GM18498 (cell line): ENCODE data around the gene LMTK2.

Experiments used
- ATAC-seq: cut with Tn5 transposase; IDR thresholded peaks from one replicate; pipeline ENCODE4 v1.9.1; 2021; ENCODE audit warnings: mild to moderate bottlenecking, moderate library complexity; ENCODE audit not compliant: unreplicated experiment

Gene LMTK2

DNA sequence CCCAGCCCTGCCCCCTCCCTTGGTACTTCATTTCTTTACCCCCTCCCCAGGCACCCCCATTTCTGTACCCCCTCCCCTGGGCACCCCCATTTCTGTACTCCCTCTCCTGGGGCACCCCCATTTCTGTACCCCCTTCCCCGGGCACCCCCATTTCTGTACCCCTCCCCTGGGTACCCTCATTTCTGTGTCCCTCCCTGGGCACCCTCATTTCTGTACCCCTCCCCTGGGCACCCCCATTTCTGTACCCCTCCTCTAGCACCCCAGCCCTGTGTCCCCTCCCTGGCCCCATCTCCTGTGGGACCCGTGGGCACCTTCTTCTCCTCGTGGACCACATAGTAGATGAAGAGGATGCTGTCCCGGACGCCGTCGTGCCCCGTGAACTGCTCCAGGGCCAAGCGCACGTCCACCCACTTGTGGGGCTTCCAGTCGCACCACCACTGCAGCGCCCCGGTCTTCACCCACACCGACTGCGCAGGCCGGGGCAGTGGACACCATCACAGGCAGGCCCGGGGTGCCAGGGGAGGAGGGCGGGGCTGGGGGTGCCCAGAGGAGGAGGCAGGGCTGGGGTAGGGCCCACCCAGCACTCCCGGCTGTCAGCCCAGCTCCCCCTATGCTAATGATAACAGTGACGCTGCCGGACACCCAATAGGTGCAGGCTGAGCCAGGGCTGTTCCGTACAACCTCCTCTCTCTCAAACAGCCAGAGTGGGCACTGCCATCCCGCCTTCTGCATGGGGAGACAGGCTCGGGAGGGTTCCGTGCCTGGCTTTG is 125.0 kb downstream of the LMTK2 start:
- no peak for ATAC-seq

DNA sequence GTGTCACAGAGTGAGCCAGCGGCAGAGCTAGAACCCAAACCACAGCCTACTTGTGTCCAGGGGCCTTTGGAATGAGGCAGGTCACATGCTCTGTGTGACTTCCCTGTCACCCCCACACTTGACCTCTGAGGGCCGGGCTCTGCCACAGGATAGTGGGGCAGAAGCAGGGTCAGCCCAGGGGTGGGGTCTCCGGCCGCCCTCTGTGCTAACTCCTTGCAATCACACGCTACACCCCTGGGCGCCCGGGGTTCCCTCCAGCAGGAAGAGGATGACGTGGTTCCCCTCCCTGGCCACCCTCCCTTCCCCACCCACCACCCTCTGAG is 125.6 kb downstream of the LMTK2 start:
- ATAC-seq: no peak

DNA sequence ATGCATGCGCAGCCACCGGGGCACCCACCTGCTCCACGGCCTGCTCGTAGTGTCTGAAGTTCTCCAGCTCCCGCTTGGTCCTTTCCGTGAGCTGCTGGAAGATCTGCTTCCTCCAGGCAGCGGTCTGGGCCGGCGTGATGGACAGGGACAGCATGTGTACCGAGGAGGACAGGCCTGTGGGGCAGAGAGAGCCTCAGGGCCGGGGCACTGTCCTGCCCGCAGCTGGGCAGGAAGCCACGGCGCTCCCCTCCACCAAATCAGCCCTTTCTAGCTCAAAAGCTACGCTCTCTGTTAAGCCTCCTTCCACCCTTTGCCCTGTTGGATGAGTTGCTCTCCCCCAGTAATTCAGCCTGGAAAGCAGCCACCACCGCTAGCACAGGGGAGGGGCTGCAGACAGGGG is 126.1 kb downstream of the LMTK2 start:
- no peak for ATAC-seq

DNA sequence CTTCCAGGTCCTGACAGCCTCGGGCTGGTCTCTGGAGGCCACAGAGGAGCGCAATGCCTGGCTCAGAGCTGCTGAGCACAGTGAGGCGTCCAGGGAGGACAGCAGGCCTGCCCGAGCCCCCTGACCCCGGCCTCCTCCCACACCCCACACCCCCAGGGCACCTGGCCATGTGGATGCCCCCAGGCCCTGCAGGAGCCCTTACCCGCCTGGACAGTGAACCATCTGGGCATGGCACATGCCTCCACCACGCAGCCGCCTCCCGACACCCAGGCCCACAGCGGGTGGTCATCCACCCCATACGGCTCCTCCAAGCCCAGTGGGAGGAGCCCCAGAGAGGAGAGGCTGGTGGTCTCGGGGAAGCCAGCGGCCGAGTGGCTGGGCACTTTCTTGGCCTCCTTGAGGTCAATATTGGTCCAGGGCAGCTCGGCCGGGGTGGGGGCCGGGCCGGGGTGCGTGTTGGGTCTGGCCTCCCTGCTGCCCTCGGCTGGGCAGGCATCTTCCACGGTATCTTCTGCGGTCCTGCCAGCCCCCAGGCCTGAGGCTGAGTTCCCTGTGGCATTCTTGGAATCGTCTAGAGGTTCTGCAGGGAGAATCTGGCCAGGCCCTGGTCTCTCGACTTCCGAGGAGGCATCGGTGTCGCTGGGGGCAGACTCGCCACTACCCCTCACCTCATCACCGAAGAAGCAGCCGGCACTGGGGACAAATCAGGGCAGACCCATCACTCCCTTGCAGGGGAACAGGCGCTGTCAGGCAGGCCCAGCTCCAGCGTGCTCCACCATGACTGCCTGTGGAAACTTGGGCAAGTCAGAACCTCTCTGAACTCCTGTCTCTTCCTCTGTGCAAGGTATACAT is 126.8 kb downstream of the LMTK2 start:
- no peak for ATAC-seq

DNA sequence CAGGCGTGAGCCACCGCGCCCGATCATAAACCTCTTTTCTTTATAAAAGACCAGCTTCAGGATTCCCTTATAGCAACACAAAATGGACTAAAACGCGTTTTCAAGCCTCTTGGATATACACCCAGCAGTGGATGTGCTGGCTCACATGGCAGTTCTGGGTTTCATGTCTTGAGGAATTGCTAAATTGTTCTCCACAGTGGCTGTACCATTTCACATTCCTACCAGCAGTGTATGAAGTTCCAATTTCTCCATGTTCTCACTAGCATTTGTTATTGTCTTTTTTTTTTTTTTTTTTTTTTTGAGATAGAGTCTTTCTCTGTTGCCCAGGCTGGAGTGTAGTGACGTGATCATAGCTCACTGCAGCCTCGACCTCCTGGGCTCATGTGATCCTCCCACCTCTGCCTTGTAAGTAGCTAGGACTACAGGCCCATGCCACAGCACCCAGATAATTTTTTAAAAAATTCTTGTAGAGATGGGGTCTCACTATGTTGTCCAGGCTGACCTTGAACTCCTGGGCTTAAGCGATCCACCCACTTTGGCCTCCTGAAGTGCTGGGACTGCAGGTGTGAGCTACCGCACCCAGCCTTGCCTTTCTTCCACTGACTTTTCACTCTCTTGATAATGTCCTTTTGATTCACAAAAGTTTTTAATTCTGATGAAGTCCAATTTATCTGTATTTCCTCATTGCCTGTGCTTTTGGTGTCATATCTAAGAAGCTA is 127.9 kb downstream of the LMTK2 start:
- ATAC-seq: no peak

DNA sequence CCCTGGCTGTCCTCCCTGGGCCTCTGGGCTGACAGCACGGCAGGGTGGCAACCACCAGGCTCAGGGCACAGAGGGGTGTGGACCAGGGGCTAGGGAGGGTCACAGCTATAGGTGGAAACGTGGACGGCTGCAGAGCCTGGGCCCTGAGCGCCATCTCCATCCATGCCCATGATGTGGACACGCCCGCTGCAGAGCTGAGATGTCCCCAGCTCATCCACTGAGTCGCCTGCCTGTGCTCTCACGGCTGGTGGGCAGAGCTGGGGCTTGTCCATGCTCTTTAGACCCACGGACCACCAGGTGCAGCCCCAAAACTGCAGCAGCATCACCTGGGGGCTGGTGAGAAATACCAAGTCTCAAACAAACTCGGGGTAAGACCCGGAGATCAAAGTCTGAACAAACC is 129.2 kb downstream of the LMTK2 start:
- no peak for ATAC-seq

DNA sequence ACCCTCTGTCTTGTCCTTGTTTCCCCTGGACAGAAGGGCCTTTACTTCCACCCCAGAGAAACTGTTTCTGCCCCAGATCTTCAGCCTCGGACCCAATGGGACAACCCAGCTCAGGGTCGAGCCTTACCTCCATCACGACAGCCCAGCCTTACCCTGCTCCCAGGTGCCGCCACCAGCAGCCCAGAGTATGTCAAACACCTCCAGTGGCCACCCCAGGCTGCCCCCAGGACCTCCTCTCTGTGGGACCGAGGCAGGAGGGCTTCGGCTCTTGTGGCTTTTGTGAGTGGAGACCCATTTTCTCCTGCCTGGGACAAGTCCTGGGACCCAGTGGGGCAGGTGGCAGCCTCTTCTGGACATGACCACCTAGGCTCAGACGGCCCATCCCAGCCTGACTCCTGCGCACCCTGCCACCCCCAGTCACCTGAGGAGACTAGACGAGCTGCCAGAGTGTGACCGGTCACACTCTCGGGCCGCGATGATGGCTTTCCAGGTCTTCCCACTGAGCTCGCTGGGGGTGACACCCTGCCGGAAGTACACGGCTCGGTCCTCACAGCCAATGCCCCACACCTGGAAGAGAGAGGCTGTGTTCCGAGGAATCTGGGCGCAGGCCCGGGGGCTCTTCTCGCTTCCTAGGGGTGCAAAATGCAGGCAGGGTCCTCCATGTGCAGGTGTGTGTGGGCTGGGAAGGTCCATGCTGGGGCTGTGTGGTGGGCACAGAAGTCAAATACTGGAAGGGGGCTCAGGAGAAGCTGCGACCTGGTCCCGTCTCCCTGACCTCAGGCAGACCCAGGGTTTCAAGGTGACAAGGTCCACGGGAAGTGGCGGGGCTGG is 129.9 kb downstream of the LMTK2 start:
- no peak for ATAC-seq

DNA sequence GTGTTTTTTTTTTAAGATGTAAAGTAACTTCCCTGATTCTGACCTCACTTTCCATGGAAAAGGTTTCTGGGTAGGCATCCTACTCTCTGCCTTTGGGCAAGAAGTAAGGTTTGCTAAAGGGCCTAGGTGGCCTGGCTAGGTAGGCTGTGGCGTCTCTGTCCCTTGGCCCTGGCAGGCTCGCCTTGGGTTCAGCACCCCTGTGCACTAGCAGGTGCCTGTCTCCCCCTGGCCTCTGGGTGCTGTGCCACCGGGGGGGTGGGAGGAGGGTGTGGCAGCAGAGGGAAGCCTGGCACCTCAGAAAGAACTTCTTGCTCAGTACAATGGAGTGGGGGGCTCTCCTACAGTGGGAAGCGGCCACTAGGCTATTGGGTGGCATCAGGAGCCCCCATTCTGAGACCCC is 131.4 kb downstream of the LMTK2 start:
- no peak for ATAC-seq

DNA sequence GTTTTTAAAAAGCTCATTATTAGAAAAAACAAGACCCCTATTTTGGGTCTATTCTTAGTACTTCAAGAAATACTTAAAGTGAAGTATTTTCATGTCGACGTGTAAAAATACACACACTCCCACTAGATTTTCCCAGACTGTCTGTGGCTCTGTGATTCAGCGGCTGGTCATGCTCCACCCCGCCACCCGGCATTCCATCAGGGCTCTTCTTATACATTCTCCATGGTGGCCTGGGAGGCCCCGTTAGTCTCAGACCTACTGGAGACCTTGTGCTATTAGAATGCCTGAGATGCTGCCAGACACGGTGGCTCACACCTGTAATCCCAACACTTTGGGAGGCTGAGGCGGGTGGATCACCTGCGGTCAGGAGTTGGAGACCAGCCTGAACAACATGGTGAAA is 132.3 kb downstream of the LMTK2 start:
- ATAC-seq: no peak

DNA sequence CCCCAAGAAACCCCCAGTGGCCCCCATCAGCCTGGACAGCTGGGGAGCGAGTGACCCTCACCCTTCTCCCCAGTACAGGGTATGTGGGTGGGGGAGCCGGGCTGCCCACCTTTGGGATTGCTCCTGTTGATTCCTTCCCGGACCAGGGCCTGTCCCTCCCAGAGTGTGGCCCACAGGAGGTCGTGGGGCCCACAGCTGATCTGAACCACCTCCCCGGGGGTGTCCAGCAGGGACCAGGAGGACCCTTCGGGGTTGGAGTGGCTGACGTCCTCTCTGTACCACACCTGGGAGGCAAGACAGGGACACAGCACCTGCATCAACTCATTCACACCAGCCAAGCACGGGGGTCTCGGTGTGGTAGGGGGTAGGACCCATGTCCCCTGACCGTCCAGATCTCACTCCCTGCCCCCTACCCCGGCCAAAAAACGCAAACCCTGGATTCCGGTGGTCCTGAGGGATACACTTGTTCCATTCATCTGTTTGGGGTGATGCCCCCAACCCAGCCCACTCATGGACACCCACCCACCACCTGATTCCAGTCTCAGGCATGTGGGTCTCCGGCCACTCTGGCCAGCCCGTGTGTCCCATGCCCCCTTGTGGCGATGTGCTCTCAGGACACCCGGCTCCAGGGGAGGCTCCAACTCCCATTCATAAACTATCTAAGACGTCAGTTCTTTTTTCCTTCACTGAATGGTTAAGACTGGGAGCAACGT is 134.5 kb downstream of the LMTK2 start:
- peak; percentile 74 for ATAC-seq

DNA sequence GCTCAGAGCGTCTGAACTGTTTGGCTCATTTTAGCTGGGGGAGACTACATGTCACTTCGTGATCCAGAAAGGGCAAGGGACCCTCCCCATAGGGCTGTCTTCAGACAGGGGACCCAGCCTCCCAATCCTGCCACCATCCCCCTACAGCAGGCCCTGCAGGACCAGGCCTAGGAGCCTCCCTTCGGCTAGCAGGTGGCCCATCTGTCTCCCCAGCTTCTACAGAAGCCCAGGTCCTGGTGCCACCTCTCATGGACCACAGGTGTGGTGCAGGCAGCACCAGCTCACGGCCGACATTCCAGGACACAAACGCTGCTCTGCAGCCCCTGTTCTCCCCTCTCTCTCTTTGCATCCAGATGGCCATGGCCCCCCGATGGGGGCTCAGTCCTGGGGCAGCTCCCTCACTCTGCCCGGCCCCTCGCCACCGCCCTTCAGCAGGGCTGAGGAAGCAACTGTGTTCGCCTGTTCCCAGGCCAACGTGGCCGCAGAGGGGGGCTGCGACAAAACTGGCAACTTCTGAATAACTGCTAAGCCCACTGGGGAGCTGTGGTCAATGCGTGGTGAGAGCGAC is 135.1 kb downstream of the LMTK2 start:
- no peak for ATAC-seq

DNA sequence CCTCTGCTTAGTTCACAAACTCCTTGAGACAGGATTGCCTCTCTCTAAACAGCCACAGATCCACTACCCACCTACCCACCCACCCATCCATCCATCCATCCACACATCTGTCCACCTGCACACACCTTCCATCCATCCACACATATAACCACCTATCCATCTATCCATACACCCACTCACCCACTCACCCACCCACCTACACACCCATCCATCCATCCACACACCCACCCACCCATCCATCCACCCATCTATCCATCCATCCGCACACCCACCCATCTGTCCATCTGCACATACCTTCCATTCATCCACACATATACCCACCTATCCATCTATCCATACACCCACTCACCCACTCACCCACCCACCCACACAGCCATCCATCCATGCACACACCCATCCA is 135.7 kb downstream of the LMTK2 start:
- no peak for ATAC-seq

DNA sequence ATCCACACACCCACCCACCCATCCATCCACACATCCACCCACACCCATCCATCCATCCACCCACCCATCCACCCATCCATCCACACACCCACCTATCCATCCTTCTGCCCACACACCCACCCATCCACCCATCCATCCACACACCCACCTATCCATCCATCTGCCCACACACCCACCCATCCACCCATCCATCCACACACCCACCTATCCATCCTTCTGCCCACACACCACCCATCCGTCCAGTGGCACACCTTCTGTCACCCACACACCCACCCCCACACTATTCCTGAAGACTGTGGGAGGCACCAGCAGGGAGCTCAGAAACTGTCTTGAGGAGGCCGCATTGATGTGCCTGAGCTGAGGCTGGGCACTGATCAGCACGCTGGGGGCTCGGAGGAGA is 136.3 kb downstream of the LMTK2 start:
- ATAC-seq: no peak

DNA sequence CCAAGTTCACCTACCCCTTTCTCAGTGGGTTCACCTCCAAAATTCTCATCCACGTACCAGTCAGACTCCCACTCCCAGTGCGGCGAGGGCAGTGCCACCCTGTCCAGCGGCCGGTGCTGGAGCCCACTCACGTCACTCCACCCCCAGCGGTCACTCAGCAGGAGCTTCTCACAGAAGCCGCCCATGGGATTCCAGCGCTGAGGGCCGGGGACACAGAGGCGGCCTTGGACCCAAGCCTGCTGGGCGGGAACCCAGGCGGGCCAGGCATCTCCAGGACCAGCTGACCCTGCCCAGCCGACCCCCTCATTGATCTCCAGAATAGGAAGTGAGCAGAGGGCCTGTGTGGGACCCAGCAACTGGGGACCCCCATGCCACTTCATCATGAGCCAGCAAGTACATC is 138.2 kb downstream of the LMTK2 start:
- no peak for ATAC-seq

DNA sequence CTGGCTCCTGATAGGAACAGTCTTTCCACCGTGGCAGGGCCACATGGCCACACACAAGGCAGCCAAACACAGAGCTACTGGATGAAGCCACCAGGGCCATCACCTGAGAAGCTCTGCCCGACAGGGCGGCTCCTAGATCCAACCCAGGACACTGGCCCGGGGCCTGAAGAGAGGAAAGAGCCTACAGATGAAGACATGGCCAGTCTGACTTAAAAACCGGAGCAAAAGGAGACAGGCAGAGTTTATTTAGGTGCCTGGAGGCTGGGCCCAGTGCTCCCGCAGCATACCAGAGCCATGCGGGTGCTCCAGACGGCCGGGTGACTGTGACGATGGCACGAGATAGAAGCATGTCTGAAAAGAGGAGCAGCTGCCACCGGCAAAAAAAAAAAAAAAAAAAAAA is 141.5 kb downstream of the LMTK2 start:
- no peak for ATAC-seq

DNA sequence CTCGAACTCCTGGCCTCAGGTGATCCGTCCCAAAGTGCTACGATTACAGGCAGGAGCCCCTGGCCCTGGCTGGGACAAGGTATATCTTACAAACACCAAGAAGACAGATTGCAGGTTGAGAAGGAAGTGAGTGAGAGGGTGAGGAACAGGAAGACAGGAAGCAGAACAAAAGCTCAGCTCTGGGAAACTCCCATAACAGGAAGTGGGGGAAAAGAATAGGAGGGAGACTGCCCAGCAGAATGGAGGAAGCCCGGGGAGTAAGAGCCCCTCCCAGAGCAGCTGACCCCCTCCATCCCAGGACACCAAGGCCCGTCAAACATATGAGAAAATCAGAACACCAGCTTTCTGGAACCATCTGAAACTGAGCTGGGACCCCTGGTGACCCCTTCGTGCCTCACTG is 142.4 kb downstream of the LMTK2 start:
- ATAC-seq: no peak

DNA sequence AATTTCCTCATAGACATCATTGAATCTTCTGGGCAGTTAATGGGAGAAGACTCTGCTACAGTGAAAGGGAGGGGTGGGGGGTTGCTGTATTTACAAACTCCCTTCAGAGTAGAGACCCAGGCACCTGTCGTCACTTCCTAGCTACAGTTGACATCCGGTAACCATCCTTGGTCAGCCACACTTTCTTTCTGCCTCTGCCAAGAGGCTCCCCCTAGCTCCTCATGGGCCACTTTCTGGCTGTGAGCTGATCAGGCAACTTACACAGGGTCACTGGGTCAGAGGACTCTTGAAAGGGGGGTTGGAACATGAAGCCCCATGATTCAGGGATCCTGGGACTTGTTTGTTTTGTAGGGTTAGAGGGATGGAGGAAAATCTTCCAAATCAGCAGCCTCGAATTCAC is 144.1 kb downstream of the LMTK2 start:
- no peak for ATAC-seq

DNA sequence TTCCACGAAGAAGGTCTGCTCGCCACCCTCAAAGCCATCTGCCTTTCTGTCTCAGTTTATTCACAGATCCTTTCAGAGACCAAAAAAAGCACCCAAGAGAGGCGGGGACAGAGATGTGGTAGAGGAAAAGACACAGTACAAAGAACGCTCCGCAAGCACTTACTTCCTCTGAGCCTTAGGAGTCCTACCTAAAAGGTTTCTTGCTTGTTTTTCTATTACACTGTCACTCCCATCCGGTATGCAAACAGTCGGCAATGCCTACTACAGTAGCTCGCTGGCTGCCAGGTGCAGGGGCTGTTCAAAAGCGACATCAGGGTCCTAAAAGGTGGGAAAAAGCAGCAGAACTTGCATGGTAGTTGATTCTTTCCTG is 144.6 kb downstream of the LMTK2 start:
- peak; percentile 21 for ATAC-seq

DNA sequence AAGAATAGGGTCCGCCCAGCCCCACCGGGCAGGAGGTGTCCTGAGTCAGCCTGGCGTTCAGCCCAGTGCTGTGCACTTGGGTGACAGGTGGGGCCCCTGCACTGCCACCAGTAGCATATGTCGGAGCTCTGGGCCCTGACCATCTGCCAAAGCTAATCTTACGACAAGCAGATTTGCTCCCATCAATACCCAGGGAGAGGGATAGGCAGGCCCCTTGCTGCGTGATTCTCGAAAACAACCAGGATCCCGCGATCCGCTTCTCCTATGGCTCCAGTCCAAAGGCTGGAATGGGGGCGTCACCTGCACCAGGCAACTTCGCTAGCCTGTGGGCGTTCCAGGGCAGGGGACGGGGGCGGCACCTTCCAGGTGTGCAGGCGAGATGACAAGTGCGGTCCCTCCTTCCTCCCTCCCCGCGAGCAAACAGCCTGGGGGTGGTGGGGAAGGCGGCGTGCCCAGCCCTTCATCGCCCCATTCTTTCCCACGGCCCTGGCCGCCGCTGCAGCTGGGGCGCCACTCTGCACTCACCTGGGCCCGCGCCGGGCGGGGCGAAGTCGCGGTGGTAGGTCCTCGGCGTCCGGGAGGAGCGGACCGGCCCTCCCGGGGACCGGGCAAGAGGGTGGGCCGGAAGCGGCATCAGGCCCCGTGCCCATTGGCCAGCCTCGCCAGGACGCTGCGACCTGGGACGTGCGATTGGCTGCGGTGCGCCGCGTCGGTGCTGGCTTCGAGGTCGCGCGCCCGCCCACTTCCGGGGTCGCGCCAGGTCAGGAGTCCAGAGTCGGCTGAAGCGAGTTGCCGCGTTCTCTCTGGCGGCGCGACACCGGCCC is 145.2 kb downstream of the LMTK2 start, which contains the start of gene TECPR1:
TECPR1 (minus strand) TSS at position 632 of the 824 bp plus-strand sequence. CDS start 6,086 bp downstream, outside the sequence.
- ATAC-seq: peak; percentile 99
